ENCODE results near the gene NR2C1. TPM values are rescaled to one million over a fixed set of nuclear protein-coding genes. Genes with fewer than 3 reads are reported as not detected.
"Not testable (repeated sequence)": the region's sequence is repeated elsewhere in the genome, so short reads cannot be mapped to it uniquely, and the experiment has no call there.

NR2C1 gene
- total RNA-seq, 2 experiments from 2014 or later: 42.8 to 43.4 TPM

DNA sequence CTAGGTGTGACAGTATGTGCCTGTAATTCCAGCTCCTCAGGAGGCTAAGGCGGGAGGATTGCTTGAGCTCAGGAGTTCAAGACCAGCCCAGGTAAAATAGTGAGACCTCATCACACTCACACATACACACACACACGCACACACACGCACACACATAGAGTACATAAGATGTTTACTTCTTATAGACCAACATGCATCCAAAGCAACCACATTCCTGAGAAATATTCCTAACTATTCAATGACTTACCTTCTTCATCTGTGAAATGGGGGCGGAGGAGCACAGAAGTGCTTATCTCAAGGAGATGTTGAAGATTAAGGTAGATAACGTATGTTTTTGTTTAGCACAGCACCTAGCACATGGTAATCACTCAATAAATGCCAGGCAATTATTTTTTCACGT, 76.4 kb downstream of the NR2C1 start:
- no peak for DNase-seq (ENCODE audit: low spot score)
- Histone ChIP-seq H3K9me3 (ENCODE audit: low read length) (no peaks in the 10 kb centered on the region), H3K27ac (ENCODE audit: low read depth, low read length, poor library complexity, severe bottlenecking) (no peak overlapping the region), H3K36me3 (ENCODE audit: insufficient read depth, low read length) (peaks cover 83% of the 10 kb centered on the region), H3K4me2 (ENCODE audit: low read length) (no peak overlapping the region), H2AFZ (ENCODE audit: low read length) (no peak overlapping the region), H3K9me2 (ENCODE audit: insufficient read depth, low read length) (no peaks in the 10 kb centered on the region), H3K79me2 (ENCODE audit: insufficient read depth, low read depth, low read length) (peaks cover 53% of the 10 kb centered on the region), H3K4me1 (ENCODE audit: insufficient read depth, low read length, poor library complexity, severe bottlenecking) (peaks cover 27% of the 10 kb centered on the region), H3K4me3 (ENCODE audit: low read depth, low read length, poor library complexity, severe bottlenecking) (no peak overlapping the region), H4K20me1 (ENCODE audit: insufficient read depth, low read length) (0 out of 2 replicates have a peak, but pooled peaks cover 3% of the 10 kb centered on the region)
- no peak for TF ChIP-seq EZH2phosphoT487 (IDR thresholded peaks at IDR 0.05; ENCODE audit: borderline replicate concordance, low read depth, low read length)
- BruUV-seq (replicated peaks): no TSS peak
- POLR2A ChIA-PET: no interaction called here
- intact Hi-C loops (cut with micrococcal nuclease; ENCODE audit: unreplicated experiment): no loop called here
- CTCF ChIA-PET (ENCODE audit: unreplicated experiment): no interaction called here

GRCh38 chr12:94994312-94994711, 79.1 kb downstream of the NR2C1 start:
- Histone ChIP-seq H3K9me3 (ENCODE audit: low read length) (no peaks in the 10 kb centered on the region), H4K20me1 (ENCODE audit: insufficient read depth, low read length) (0 out of 2 replicates have a peak, but pooled peaks cover 3% of the 10 kb centered on the region), H3K9me2 (ENCODE audit: insufficient read depth, low read length) (no peaks in the 10 kb centered on the region), H3K4me3 (ENCODE audit: low read depth, low read length, poor library complexity, severe bottlenecking) (no peak overlapping the region), H2AFZ (ENCODE audit: low read length) (no peak overlapping the region), H3K4me2 (ENCODE audit: low read length) (no peak overlapping the region), H3K27ac (ENCODE audit: low read depth, low read length, poor library complexity, severe bottlenecking) (no peak overlapping the region), H3K79me2 (ENCODE audit: insufficient read depth, low read depth, low read length) (peaks cover 39% of the 10 kb centered on the region), H3K4me1 (ENCODE audit: insufficient read depth, low read length, poor library complexity, severe bottlenecking) (peaks cover 19% of the 10 kb centered on the region), H3K36me3 (ENCODE audit: insufficient read depth, low read length) (peaks cover 71% of the 10 kb centered on the region)
- TF ChIP-seq EZH2phosphoT487 (IDR thresholded peaks at IDR 0.05; ENCODE audit: borderline replicate concordance, low read depth, low read length): no peak
- no peak for TF ChIP-seq CTCF (conservative IDR thresholded peaks at IDR 0.05; ENCODE audit: low read length)
- intact Hi-C loops (cut with micrococcal nuclease; ENCODE audit: unreplicated experiment): no loop called here
- CTCF ChIA-PET (ENCODE audit: unreplicated experiment): no interaction called here
- no peak for DNase-seq (ENCODE audit: low spot score)
- BruUV-seq (replicated peaks): no TSS peak
- POLR2A ChIA-PET: interaction anchor here (0.7 to 2.6 kb wide), 3 partner anchors 10 to 42 kb away, joined by 3 to 10 read pairs (median 3); partner anchors contain the start of gene NDUFA12

- H3K36me3 ChIP-seq (ENCODE audit: insufficient read depth, low read length): peaks cover 71% of the 10 kb centered on the region
- intact Hi-C loops (cut with micrococcal nuclease; ENCODE audit: unreplicated experiment); DNase-seq (ENCODE audit: low spot score); H3K27ac ChIP-seq (ENCODE audit: low read depth, low read length, poor library complexity, severe bottlenecking); H3K9me2 ChIP-seq (ENCODE audit: insufficient read depth, low read length); H3K9me3 ChIP-seq (ENCODE audit: low read length); BruUV-seq (replicated peaks); H4K20me1 ChIP-seq (ENCODE audit: insufficient read depth, low read length); CTCF ChIA-PET (ENCODE audit: unreplicated experiment); H2AFZ ChIP-seq (ENCODE audit: low read length); H3K4me3 ChIP-seq (ENCODE audit: low read depth, low read length, poor library complexity, severe bottlenecking); H3K4me2 ChIP-seq (ENCODE audit: low read length): not testable (repeated sequence)
- POLR2A ChIA-PET: interaction anchor here (0.7 to 2.6 kb wide), 4 partner anchors 10 to 289 kb away, joined by 3 to 10 read pairs (median 3); partner anchors contain the start of gene NDUFA12
- peaks cover 19% of the 10 kb centered on the region for H3K4me1 ChIP-seq (ENCODE audit: insufficient read depth, low read length, poor library complexity, severe bottlenecking)
- peaks cover 35% of the 10 kb centered on the region for H3K79me2 ChIP-seq (ENCODE audit: insufficient read depth, low read depth, low read length)
Measured at GRCh38 chr12:94993855-94994254, 79.6 kb downstream of the NR2C1 start.
